ENCODE measurements around the gene TMEM17.
"Not testable (repeated sequence)": the region's sequence is repeated elsewhere in the genome, so short reads cannot be mapped to it uniquely, and the experiment has no call there.

The TMEM17 gene

GRCh38 chr2:62536873-62537547 lies 31.0 kb upstream of the TMEM17 start:
- no peak overlapping the region for H3K4me2 ChIP-seq (ENCODE audit: low read depth, low read length, poor library complexity, severe bottlenecking)
- no peaks in the 10 kb centered on the region for H3K36me3 ChIP-seq (ENCODE audit: low read length)
- no peak overlapping the region for H3K9ac ChIP-seq (ENCODE audit: low read length)
- no peaks in the 10 kb centered on the region for H3K9me2 ChIP-seq (replicated peaks; ENCODE audit: insufficient read depth, low read length)
- no peaks in the 10 kb centered on the region for H3K9me3 ChIP-seq (ENCODE audit: insufficient read depth, low read length)
- no peaks in the 10 kb centered on the region for H3F3A ChIP-seq (ENCODE audit: insufficient read depth)
- no peak overlapping the region for H3K27ac ChIP-seq (ENCODE audit: low read depth, low read length)
- H3K4me3 ChIP-seq (ENCODE audit: insufficient read depth, low read length, poor library complexity, severe bottlenecking) = no peak overlapping the region
- no peaks in the 10 kb centered on the region for H3K79me2 ChIP-seq (ENCODE audit: insufficient read depth, low read length)
- no peaks in the 10 kb centered on the region for H4K20me1 ChIP-seq (ENCODE audit: low read depth, low read length)
- TF ChIP-seq CTCF (IDR thresholded peaks at IDR 0.05; ENCODE audit: insufficient read depth, low read length, poor library complexity, severe bottlenecking) = no peak
- TF ChIP-seq EZH2phosphoT487 (conservative IDR thresholded peaks at IDR 0.05; ENCODE audit: low read length) = no peak
- H3K27me3 ChIP-seq (ENCODE audit: low read length) = no peaks in the 10 kb centered on the region
- H2AFZ ChIP-seq (ENCODE audit: low read depth, low read length, severe bottlenecking) = no peak overlapping the region

- not testable (repeated sequence) for H3K9me2 ChIP-seq (replicated peaks; ENCODE audit: insufficient read depth, low read length); H3K27me3 ChIP-seq (ENCODE audit: low read length); H3K4me2 ChIP-seq (ENCODE audit: low read depth, low read length, poor library complexity, severe bottlenecking); H3K27ac ChIP-seq (ENCODE audit: low read depth, low read length); H3K9me3 ChIP-seq (ENCODE audit: insufficient read depth, low read length); H3K9ac ChIP-seq (ENCODE audit: low read length); H3K36me3 ChIP-seq (ENCODE audit: low read length); H4K20me1 ChIP-seq (ENCODE audit: low read depth, low read length); H3F3A ChIP-seq (ENCODE audit: insufficient read depth); H3K79me2 ChIP-seq (ENCODE audit: insufficient read depth, low read length); H3K4me3 ChIP-seq (ENCODE audit: insufficient read depth, low read length, poor library complexity, severe bottlenecking); H2AFZ ChIP-seq (ENCODE audit: low read depth, low read length, severe bottlenecking)
Observed at GRCh38 chr2:62535521-62535920, 29.5 kb upstream of the TMEM17 start.

GRCh38 chr2:62531594-62531993 lies 25.6 kb upstream of the TMEM17 start:
- H3K79me2 ChIP-seq (ENCODE audit: insufficient read depth, low read length) = no peaks in the 10 kb centered on the region
- TF ChIP-seq CTCF (IDR thresholded peaks at IDR 0.05; ENCODE audit: insufficient read depth, low read length, poor library complexity, severe bottlenecking) = no peak
- H3K9me2 ChIP-seq (replicated peaks; ENCODE audit: insufficient read depth, low read length) = no peaks in the 10 kb centered on the region
- H3F3A ChIP-seq (ENCODE audit: insufficient read depth) = no peaks in the 10 kb centered on the region
- H3K9me3 ChIP-seq (ENCODE audit: insufficient read depth, low read length) = no peaks in the 10 kb centered on the region
- H3K9ac ChIP-seq (ENCODE audit: low read length) = no peak overlapping the region
- no peak overlapping the region for H3K27ac ChIP-seq (ENCODE audit: low read depth, low read length)
- H3K36me3 ChIP-seq (ENCODE audit: low read length) = no peaks in the 10 kb centered on the region
- no peak overlapping the region for H3K4me3 ChIP-seq (ENCODE audit: insufficient read depth, low read length, poor library complexity, severe bottlenecking)
- no peak overlapping the region for H2AFZ ChIP-seq (ENCODE audit: low read depth, low read length, severe bottlenecking)
- H3K27me3 ChIP-seq (ENCODE audit: low read length) = no peaks in the 10 kb centered on the region
- no peak overlapping the region for H3K4me2 ChIP-seq (ENCODE audit: low read depth, low read length, poor library complexity, severe bottlenecking)
- H4K20me1 ChIP-seq (ENCODE audit: low read depth, low read length) = no peaks in the 10 kb centered on the region

- H3K36me3 ChIP-seq (ENCODE audit: low read length) = no peaks in the 10 kb centered on the region
- H3K9me3 ChIP-seq (ENCODE audit: insufficient read depth, low read length) = no peaks in the 10 kb centered on the region
- H3K27ac ChIP-seq (ENCODE audit: low read depth, low read length) = no peak overlapping the region
- no peaks in the 10 kb centered on the region for H4K20me1 ChIP-seq (ENCODE audit: low read depth, low read length)
- no peaks in the 10 kb centered on the region for H3K9me2 ChIP-seq (replicated peaks; ENCODE audit: insufficient read depth, low read length)
- no peaks in the 10 kb centered on the region for H3F3A ChIP-seq (ENCODE audit: insufficient read depth)
- no peak overlapping the region for H3K4me3 ChIP-seq (ENCODE audit: insufficient read depth, low read length, poor library complexity, severe bottlenecking)
- H3K9ac ChIP-seq (ENCODE audit: low read length) = no peak overlapping the region
- no peaks in the 10 kb centered on the region for H3K27me3 ChIP-seq (ENCODE audit: low read length)
- H3K4me2 ChIP-seq (ENCODE audit: low read depth, low read length, poor library complexity, severe bottlenecking) = no peak overlapping the region
- no peak for TF ChIP-seq CTCF (IDR thresholded peaks at IDR 0.05; ENCODE audit: insufficient read depth, low read length, poor library complexity, severe bottlenecking)
- H3K79me2 ChIP-seq (ENCODE audit: insufficient read depth, low read length) = no peaks in the 10 kb centered on the region
- H2AFZ ChIP-seq (ENCODE audit: low read depth, low read length, severe bottlenecking) = no peak overlapping the region
Observed at GRCh38 chr2:62529758-62530157, 23.8 kb upstream of the TMEM17 start.

All from SU-DHL-6 (cell line).